ENCODE data around the gene DDX39A.
A peak's percentile ranks its signal among the peaks of the same experiment; 100 is the strongest.
"Not testable (repeated sequence)": the region's sequence is repeated elsewhere in the genome, so short reads cannot be mapped to it uniquely, and the experiment has no call there.

DDX39A gene

GRCh38 chr19:14408491-14409145, 10.5 kb downstream of the DDX39A start:
- DNase-seq (ENCODE audit: low read depth in 2 of 2) = no peak

DNA sequence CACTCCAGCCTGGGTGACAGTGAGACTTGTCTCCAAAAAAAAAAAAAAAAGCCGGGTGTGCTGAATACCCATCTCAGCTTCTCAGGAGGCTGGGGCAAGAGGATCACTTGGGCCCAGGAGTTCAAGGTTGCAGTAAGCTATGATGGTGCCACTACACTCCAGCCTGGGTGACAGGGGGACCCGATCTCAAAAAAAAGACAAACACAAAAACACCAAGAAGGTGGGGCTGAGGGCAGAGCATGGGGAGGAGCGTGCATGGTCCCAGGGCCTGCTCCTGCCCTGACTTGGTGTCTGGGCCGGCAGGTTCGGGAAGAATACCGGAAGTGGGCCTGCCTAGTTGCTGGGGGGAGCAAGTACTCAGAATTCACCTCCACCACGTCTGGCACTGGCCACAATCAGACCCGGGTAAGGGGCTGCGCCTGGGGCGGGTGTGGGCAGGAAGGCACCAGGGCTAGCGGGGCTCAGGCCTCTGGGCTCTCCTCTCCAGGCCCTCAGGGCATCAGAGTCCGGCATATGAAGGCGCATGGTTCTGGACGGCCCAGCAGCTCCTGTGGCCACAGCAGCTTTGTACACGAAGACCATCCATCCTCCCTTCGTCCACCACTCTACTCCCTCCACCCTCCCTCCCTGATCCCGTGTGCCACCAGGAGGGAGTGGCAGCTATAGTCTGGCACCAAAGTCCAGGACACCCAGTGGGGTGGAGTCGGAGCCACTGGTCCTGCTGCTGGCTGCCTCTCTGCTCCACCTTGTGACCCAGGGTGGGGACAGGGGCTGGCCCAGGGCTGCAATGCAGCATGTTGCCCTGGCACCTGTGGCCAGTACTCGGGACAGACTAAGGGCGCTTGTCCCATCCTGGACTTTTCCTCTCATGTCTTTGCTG, 11.3 kb downstream of the DDX39A start:
- no peak for DNase-seq (ENCODE audit: low read depth in 2 of 2)

- DNase-seq (ENCODE audit: low read depth in 2 of 2) = no peak
Observed at GRCh38 chr19:14406645-14407401, 12.3 kb downstream of the DDX39A start.

- peak; percentile 59 to 62 for DNase-seq (ENCODE audit: low read depth in 2 of 2)
Observed at GRCh38 chr19:14405758-14406644, 13.1 kb downstream of the DDX39A start.

- no peak for DNase-seq (ENCODE audit: low read depth in 2 of 2)
Observed at GRCh38 chr19:14405380-14405757, 13.8 kb downstream of the DDX39A start.

DNA sequence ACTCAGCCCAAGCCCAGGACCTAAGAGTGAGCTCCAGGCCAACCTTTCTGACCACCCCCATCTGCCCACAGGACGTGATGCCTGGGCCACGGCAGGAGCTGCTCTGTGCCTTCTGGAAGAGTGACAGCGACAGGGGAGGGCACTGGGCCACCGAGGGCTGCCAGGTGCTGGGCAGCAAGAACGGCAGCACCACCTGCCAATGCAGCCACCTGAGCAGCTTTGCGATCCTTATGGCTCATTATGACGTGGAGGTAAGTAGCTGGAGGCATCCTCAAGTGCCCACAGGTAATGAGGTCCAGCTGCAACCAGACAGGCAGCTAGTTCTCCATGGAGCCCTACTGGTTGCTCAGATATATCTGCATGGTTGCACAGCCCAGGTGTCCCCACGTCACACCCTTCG, 14.8 kb downstream of the DDX39A start:
- DNase-seq (ENCODE audit: low read depth in 2 of 2) = no peak

- DNase-seq (ENCODE audit: low read depth in 2 of 2) = not testable (repeated sequence)
Observed at GRCh38 chr19:14403145-14403930, 15.8 kb downstream of the DDX39A start.

DNA sequence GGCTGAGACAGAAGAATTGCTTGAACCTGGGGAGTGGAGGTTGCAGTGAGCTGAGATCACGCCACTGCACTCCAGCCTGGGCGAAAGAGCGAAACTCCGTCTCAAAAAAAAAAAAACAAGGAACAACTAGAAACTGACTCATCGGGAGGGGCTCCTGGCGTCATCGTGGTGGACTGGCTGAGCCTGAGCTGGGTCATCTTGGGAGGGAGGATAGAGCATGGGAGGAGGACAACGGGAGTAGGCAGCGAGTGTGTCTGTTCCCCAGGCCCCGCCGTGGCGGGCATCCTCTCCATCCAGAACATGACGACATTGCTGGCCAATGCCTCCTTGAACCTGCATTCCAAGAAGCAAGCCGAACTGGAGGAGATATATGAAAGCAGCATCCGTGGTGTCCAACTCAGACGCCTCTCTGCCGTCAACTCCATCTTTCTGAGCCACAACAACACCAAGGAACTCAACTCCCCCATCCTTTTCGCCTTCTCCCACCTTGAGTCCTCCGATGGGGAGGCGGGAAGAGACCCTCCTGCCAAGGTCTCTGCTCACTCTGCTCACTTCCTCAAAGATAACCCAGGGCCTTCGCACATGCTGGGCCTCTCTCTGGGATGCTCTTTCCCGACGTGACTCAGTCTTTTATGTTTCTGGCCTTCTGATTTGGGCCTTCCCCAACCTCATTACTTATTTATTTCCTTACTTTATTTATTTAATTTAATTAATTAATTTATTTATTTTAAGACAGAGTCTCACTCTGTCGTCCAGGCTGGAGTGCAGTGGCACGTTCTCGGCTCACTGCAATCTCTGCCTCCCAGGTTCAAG, 16.6 kb downstream of the DDX39A start:
- no peak for DNase-seq (ENCODE audit: low read depth in 2 of 2)

GRCh38 chr19:14401468-14402195, 17.5 kb downstream of the DDX39A start:
- DNase-seq (ENCODE audit: low read depth in 2 of 2) = no peak

DNA sequence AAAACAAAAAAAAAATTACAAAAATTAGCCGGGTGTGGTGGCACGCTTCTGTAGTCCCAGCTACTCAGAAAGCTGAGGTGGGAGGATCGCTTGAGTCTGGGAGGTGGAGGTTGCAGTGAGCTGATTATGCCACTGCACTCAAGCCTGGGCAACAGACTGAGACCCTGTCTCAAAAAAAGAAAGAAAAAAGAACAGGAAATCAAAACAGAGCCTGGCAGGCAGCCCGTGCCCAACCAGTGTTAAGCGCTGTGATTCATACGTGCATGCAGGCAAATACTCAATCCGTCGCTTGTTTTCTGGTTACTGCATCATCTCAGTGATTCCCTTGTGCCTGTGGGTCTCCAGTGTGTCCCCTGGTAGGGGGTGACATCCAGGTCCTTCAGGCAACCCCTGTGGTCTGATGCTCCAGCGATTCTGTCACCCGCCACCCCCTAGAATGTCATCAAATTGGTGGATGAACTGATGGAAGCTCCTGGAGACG, 18.1 kb downstream of the DDX39A start:
- DNase-seq (ENCODE audit: low read depth in 2 of 2) = no peak

DNA sequence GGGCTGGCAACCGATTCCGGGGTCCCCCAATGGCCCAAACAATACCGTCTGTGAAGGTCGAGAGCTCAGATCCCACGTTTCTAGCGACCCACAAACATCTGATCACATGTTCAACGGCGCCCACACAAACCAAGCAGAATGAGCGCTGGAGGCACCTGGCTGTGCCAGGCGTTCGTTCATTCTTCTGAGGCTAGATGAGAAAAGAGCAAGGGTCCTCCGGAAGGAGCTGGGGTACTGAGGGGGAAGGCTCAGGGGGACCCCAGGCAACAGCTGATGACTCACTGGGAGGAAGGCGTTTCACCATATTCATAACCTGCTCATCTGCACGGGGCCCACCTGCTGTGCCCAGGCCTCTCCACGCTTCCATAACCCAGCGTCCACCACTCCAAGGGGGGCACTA, 22.0 kb downstream of the DDX39A start:
- not testable (repeated sequence) for DNase-seq (ENCODE audit: low read depth in 2 of 2)

DNA sequence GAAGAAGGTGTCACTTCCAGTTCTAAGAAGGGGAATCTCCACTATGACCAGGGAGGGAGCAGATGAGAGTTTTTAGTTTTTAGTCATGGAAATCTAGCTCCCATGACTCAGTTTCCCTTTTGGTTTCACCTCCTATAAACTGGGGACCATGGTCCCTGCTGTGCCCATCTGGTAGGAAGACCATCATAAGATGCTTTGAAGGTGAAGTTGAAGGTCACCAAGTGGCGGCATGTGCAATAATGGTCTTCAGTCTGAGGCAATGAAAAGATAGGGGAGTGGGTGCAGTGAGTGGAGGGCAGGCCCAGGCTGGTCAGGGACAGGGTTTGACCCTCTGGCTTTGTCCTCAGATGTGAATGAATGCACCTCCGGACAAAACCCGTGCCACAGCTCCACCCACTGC, 22.4 kb downstream of the DDX39A start:
- not testable (repeated sequence) for DNase-seq (ENCODE audit: low read depth in 2 of 2)

DNA sequence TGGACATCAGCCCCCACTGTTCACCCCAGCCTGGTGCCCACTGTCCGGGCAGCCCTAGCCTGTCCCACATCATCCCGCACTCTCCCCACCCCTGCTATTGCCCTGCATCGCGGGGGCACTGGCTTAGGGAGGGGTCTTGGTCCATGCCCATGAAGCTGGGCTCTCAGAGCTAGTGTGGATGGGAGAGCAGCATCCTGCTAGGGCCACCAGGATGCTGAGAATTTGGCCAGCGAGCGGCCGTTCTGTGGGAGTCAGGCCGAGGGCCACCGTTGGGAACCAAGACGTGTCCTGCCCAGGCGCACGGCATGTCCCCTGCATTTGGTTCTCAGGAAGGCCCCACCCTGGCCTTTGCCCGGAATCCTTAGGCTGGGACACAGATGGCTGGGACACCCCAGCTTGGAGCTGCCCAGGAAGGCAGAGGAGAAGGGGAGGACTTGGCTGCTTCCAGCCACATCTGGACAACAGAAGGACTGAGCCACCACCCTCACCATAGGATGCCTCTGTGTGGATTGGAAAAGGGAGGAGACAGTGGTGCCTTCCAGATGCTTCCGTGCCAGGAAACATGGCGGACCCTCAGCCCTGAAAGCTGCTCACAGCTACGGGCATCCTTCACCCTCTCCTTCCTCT, 23.3 kb downstream of the DDX39A start:
- DNase-seq (ENCODE audit: low read depth in 2 of 2) = no peak

- DNase-seq (ENCODE audit: low read depth in 2 of 2) = no peak
Observed at GRCh38 chr19:14395262-14395661, 23.9 kb downstream of the DDX39A start.

DNA sequence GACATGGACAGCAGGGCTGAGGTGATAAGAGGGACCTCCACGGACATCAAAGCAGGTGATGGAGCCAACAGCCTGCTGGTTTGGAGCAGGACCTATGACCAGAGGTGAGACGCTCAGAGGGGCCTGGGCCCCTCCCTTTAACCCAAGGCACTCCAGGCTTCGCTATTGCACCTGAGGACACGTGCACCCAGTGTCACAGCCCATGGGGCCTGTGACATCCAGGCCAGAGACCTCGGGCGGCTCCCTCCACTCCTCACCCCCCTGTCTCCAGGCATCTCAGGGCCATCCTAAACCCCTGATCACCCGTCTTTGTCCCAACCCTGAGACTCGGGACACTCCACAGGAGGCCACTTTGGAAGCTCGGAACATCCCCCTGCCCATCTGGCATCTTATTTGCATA, 25.0 kb downstream of the DDX39A start:
- DNase-seq (ENCODE audit: low read depth in 2 of 2) = no peak

GRCh38 chr19:14393329-14393728, 25.8 kb downstream of the DDX39A start:
- DNase-seq (ENCODE audit: low read depth in 2 of 2) = no peak

DNA sequence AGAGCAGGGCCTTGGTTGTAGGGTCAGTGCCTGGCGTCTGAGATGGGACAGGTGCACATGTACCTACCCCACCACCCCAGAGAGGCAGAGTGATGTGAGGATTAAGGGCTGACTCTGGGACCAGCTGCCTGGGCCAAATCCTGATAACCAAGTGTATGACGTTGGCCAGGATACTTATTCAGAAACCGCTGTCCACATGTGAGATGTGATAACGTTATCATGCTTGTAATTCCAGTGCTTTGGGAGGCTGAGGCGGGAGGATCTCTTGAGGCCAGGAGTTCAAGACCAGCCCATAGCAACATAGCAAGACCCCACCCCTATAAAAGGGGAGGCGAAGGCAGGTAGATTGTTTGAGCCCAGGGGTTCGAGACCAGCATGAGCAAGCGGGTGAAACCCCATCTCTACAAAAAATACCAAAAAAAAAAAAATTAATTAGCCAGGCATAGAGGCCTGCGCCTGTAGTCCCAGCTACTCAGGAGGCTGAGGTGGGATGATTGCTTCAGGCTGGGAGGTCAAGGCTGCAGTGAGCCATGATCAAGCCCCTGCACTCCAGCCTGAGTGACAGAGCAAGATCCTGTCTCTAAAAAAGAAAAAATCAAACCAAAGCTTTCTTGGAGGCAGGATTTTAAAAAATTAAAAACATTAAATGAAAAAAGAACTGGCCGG, 27.9 kb downstream of the DDX39A start:
- DNase-seq (ENCODE audit: low read depth in 2 of 2) = no peak

- no peak for DNase-seq (ENCODE audit: low read depth in 2 of 2)
Observed at GRCh38 chr19:14390548-14390947, 28.6 kb downstream of the DDX39A start.

All from fibroblast of skin of left quadriceps (primary cell).